Stimulated activated memory B cell treated with anti-CD40 and anti-IgM and Interleukin-4, amounts not matched to agents 10 μg/mL and 1 μg/mL and 100 μg/mL, for 72 hours (primary cell): ENCODE data around the gene BUB1B.
"Not testable (repeated sequence)": the region's sequence is repeated elsewhere in the genome, so short reads cannot be mapped to it uniquely, and the experiment has no call there.

Experiments
- ATAC-seq: fragments of 150-1000 bp; cut with Tn5 transposase; 2 replicates; pipeline ENCODE4 v1.10.0; 2021
- H3K27ac Mint-ChIP-seq: one replicate; pipeline ENCODE4 v1.8.0; 2022; ENCODE audit warnings: mild to moderate bottlenecking, mixed read lengths
- H3K27me3 Mint-ChIP-seq: one replicate; pipeline ENCODE4 v1.8.0; 2022; ENCODE audit warnings: mixed read lengths
- H3K36me3 Mint-ChIP-seq: one replicate; pipeline ENCODE4 v1.8.0; 2022; ENCODE audit warnings: mixed read lengths
- H3K4me1 Mint-ChIP-seq: one replicate; pipeline ENCODE4 v1.8.0; 2022; ENCODE audit warnings: mixed read lengths
- H3K4me3 Mint-ChIP-seq: one replicate; pipeline ENCODE4 v1.8.0; 2022; ENCODE audit warnings: mild to moderate bottlenecking, moderate library complexity, mixed read lengths
- H3K9me3 Mint-ChIP-seq: one replicate; pipeline ENCODE4 v1.8.0; 2022; ENCODE audit warnings: mixed read lengths

Gene BUB1B

DNA sequence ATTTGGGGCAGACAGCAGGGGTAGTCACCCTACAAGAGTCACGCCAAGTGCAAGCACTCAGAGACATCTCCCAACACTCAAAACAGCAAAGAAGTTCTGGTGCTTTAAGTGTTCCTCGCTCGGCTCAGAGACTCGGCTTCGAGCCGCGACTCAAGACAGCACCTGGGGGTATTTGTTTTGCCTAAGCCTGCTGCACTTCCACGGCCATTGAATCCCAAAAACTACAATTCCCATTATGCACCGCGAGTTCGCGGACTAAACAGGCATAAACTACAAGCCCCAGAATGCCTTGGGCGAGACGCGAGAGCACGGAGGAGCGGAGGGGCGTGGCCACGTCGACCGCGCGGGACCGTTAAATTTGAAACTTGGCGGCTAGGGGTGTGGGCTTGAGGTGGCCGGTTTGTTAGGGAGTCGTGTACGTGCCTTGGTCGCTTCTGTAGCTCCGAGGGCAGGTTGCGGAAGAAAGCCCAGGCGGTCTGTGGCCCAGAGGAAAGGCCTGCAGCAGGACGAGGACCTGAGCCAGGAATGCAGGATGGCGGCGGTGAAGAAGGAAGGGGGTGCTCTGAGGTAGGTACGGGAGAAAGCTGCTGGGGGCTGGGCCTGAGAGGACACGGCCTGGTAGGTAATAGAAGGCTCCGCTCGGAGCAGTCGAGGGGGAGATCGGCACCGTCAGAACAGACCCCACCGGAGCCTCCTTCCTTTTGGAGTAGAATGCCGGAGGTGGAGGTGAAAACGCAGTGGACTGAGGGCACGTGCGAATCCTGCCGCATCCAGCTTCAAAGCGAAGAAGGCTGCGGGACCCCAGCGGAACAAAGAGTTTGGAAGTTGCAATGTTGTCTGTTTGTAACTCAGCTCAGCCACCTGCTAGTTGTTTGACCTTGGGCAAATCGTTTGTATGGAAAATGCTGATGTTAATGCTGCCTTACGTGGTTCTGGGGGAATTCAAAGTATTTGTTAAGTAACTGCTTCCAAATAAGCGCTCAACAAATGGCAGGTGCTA lies at the start of gene BUB1B:
BUB1B (plus strand) TSS at position 381 of the 1,000 bp plus-strand sequence; CDS start at position 533, 152 bp downstream.
- H3K4me1 Mint-ChIP-seq = peaks cover 6% of the 10 kb centered on the region

GRCh38 chr15:40111888-40112287 lies 49.0 kb upstream of the BUB1B start:
- ATAC-seq = no peak
- H3K4me3 Mint-ChIP-seq = no peak overlapping the region
- H3K27me3 Mint-ChIP-seq = no peaks in the 10 kb centered on the region
- H3K4me1 Mint-ChIP-seq = peaks cover 51% of the 10 kb centered on the region
- peak overlapping the region; percentile 21 for H3K27ac Mint-ChIP-seq
- H3K36me3 Mint-ChIP-seq = peaks cover 5% of the 10 kb centered on the region
- no peaks in the 10 kb centered on the region for H3K9me3 Mint-ChIP-seq

More for the DNA sequence above, at the start of gene BUB1B:
- Mint-ChIP-seq H3K9me3 (no peaks in the 10 kb centered on the region), H3K4me3 (no peak within 1 kb of the TSS), H3K27ac (no peak within 1 kb of the TSS), H3K36me3 (no peaks in the 10 kb centered on the region), H3K27me3 (no peaks in the 10 kb centered on the region)
- ATAC-seq = peak; percentile 96

DNA sequence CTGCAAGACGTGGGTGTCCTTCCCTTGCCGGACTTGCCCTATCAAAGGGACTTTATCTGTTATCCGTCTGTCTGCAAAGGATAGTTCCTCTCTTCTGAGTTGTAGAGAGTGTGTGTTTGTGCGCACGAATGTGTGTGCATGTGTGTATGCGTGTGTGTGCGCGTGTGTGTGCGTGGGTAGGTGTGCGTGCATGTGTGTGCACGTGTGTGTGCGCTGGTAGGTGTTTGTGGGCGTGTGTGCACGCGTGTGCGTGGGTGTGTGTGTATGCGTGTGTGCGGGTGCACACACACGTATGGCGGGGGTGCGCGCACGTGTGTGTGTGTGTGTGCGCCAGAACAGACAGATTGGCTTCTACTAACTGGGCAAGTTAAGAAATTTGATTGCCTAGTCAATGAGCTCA lies 48.1 kb upstream of the BUB1B start:
- Mint-ChIP-seq H3K27ac (no peak overlapping the region), H3K4me1 (peaks cover 46% of the 10 kb centered on the region), H3K9me3 (no peaks in the 10 kb centered on the region), H3K36me3 (no peaks in the 10 kb centered on the region), H3K27me3 (no peaks in the 10 kb centered on the region), H3K4me3 (no peak overlapping the region)
- ATAC-seq = no peak

GRCh38 chr15:40114218-40114617 lies 46.7 kb upstream of the BUB1B start:
- ATAC-seq = no peak
- Mint-ChIP-seq H3K27me3 (no peaks in the 10 kb centered on the region), H3K4me1 (peaks cover 42% of the 10 kb centered on the region), H3K9me3 (no peaks in the 10 kb centered on the region), H3K4me3 (no peak overlapping the region), H3K27ac (peak overlapping the region; percentile 59), H3K36me3 (no peaks in the 10 kb centered on the region)

DNA sequence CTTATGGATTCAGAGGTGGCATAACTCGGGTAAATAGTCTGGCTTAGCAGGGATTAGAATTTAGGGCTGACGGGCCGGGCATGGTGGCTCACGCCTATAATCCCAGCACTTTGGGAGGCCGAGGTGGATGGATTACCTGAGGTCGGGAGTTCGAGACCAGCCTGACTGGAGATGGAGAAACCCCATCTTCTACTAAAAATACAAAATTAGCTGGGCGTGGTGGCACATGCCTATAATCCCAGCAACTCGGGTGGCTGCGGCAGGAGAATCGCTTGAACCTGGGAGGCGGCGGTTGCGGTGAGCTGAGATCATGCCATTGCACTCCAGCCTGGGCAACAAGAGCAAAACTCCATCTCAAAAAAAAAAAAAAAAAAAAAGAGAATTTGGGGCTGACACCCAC lies 45.8 kb upstream of the BUB1B start:
- not testable (repeated sequence) for H3K4me3 Mint-ChIP-seq, H3K27me3 Mint-ChIP-seq, H3K36me3 Mint-ChIP-seq, H3K9me3 Mint-ChIP-seq, ATAC-seq
- peak overlapping the region; percentile 59 for H3K27ac Mint-ChIP-seq
- peaks cover 37% of the 10 kb centered on the region for H3K4me1 Mint-ChIP-seq

DNA sequence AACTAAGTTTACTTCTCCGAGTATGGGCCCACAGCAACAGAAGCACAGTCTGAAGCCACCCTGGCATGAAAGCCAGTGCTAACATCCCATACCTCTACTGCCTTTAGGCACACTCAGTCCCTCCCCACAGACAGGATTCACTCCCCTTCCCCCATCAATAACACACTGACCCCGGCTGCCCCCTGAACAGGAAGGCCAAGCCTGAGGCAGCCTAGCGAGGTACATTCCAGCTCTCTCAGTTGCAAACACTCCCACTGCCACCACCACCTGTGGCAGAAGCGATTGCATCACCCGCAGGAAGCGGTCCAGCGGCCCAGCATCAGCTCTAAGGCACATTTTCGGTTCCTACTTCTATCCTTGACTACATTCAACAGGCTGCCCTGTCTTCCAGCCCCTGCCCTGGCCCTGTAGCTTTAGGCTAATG lies 45.2 kb upstream of the BUB1B start:
- no peak overlapping the region for H3K4me3 Mint-ChIP-seq
- H3K27ac Mint-ChIP-seq = peak overlapping the region; percentile 59
- H3K9me3 Mint-ChIP-seq = no peaks in the 10 kb centered on the region
- peaks cover 37% of the 10 kb centered on the region for H3K4me1 Mint-ChIP-seq
- H3K36me3 Mint-ChIP-seq = no peaks in the 10 kb centered on the region
- H3K27me3 Mint-ChIP-seq = no peaks in the 10 kb centered on the region
- ATAC-seq = peak; percentile 97

DNA sequence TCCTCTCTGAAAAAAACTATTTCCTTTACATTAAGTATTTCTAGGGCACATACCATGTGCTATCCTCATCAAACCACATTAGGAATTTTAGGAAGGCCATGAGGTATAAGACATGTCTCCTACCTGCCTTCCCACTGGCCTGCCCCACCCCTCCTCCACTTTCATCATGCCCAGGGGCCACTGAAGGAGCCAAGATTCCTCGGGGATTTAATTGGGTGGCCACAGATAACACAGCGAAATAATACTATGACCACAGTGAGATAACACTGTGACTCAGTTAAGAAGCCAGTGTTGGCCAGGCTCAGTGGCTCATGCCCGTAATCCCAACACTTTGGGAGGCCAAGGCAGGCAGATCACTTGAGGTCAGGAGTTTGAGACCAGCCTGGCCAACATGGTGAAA lies 42.4 kb upstream of the BUB1B start:
- no peak for ATAC-seq
- Mint-ChIP-seq H3K27ac (no peak overlapping the region), H3K9me3 (no peaks in the 10 kb centered on the region), H3K4me1 (peaks cover 27% of the 10 kb centered on the region), H3K36me3 (no peaks in the 10 kb centered on the region), H3K4me3 (no peak overlapping the region), H3K27me3 (no peaks in the 10 kb centered on the region)

DNA sequence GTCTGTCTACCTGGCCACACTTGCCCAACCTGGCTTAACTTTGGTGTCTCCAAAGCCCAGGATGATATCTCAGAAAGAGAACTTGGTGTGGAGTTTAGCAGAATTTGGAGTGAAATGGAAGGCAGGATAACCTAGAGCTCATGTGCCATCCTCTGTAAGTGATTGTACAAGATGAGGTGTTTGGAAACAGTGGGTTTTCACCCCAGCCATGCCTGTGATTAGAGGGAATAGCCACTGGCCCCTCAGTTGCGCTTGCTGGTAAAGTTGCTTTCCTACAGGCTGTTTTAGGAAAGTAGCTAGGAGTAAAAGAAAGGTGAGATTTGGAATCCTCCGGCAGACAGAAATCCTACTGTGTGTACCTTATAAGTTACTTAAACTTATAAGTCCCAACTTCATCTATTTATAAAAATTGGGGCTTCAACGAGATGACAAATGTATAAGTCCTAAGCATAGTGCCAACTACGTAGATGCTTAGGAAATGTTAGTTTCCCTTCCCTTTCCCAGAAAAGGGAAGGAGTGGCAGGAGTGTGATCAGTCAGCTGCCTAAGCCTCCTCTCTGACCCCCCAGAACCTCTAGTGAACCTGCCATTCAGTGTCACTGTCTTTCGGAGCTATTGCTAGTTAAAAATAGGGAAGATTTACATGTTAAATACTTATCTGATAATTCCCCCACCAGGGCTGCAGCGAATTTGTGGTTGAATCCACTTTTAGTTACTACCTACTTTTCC lies 38.8 kb upstream of the BUB1B start:
- Mint-ChIP-seq H3K4me3 (no peak overlapping the region), H3K4me1 (no peaks in the 10 kb centered on the region), H3K27ac (no peak overlapping the region), H3K36me3 (no peaks in the 10 kb centered on the region), H3K27me3 (no peaks in the 10 kb centered on the region), H3K9me3 (no peaks in the 10 kb centered on the region)
- ATAC-seq = no peak

- not testable (repeated sequence) for H3K4me3 Mint-ChIP-seq, ATAC-seq, H3K9me3 Mint-ChIP-seq, H3K36me3 Mint-ChIP-seq, H3K27ac Mint-ChIP-seq, H3K4me1 Mint-ChIP-seq, H3K27me3 Mint-ChIP-seq
Measured at GRCh38 chr15:40122989-40123388, 37.9 kb upstream of the BUB1B start.

DNA sequence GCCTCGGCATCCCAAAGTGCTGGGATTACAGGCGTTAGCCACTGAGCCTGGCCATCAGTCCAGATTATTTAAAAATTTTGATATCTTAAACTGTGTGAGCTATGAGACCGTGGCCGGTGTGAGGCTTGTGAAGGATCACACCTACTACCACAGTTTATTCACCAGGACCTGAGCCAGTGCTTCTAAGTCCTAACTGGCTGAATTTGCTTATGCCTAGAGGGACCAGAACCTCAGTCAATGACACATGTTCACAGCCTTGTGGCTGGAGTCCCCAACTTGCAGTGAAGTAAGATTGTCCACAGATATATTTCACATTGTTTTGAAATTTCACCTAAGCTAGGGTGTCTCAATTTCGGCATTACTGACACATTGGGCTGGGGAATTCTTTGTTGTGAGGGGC lies 37.0 kb upstream of the BUB1B start:
- not testable (repeated sequence) for H3K27ac Mint-ChIP-seq, H3K36me3 Mint-ChIP-seq, H3K9me3 Mint-ChIP-seq, H3K27me3 Mint-ChIP-seq, ATAC-seq, H3K4me1 Mint-ChIP-seq, H3K4me3 Mint-ChIP-seq

DNA sequence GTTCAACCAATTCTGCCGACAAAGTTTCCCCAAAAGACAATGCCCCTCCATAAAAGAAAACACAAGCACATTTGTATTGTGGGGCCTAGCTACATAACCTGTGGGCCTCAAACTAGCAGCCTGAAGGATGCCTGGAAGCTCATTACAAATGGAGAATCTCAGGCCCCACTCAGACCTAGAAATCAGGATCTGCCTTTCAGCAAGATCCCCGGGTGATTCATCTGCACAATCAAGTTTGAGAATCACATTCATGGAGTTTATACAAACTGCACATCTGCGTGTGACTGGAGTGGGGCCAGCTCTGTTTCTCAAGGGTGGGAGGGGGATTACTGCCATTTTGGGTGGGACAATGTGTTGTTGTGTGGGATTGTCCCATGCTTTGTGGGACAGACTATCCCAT lies 36.5 kb upstream of the BUB1B start:
- H3K9me3 Mint-ChIP-seq, H3K4me3 Mint-ChIP-seq, H3K4me1 Mint-ChIP-seq, H3K27me3 Mint-ChIP-seq, H3K36me3 Mint-ChIP-seq, H3K27ac Mint-ChIP-seq, ATAC-seq: not testable (repeated sequence)

- H3K27me3 Mint-ChIP-seq = not testable (repeated sequence)
Measured at GRCh38 chr15:40124807-40125285, 36.0 kb upstream of the BUB1B start.

DNA sequence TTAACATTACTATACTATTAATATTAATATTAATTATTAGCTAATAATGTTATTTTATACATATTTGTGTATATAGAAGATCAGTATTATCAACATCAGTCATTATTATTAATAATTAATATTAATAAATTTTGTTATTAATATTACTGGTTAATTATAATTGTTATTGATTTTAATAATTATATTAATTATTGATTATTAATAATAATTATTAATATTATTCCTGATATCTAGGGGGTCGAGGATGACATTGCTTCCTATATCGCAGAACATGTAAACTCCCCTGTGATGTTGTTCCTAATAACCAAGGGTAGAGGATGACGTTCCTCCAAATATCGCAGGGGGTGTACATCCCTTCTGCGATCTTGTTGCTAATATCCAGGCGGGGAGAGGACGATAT lies 34.9 kb upstream of the BUB1B start:
- no peak overlapping the region for H3K4me3 Mint-ChIP-seq
- ATAC-seq = no peak
- no peaks in the 10 kb centered on the region for H3K36me3 Mint-ChIP-seq
- H3K9me3 Mint-ChIP-seq = no peaks in the 10 kb centered on the region
- no peaks in the 10 kb centered on the region for H3K4me1 Mint-ChIP-seq
- H3K27ac Mint-ChIP-seq = no peak overlapping the region
- H3K27me3 Mint-ChIP-seq = no peaks in the 10 kb centered on the region

More at GRCh38 chr15:40124807-40125285, 36.0 kb upstream of the BUB1B start:
- H3K36me3 Mint-ChIP-seq, ATAC-seq, H3K9me3 Mint-ChIP-seq, H3K4me3 Mint-ChIP-seq, H3K27ac Mint-ChIP-seq, H3K4me1 Mint-ChIP-seq: not testable (repeated sequence)

DNA sequence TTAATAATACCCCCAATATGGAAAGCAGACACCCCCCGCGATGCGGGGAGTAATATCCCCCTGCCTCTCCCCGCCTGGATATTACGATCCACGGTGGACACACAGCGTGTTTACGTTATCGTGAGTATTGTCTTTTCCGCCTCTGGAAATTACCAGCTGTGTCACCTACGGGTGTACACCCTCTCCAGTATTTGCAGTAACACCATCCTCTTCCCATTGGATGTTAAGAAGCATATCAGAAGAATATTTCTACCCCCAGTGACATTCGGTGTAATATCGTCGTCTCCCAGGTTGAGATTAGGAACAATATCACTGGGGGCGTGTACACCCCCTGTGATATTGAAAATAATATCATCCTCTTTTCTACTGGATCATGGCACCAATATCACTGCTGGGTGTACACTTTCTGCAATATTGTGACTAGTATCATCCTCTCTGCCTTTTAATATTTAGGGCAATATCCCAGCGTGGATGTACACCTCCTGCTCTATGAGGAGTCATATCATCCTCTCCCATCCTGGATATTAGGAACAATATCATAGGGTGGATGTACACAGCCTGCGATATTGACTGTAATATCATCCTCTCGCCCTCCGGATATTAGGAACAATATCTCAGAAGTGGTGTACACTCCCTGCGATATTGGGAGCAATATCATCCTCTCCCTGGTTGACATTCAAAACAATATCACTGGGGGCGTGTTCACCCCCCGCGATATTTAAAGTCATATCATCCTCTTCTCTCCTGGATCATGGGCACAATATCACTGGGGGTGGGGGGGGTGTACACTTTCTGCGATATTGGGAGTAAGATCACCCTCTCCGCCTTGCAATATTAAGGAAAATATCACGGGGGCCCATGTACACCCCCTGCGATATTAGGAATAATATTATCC lies 31.9 kb upstream of the BUB1B start:
- Mint-ChIP-seq H3K27me3 (no peaks in the 10 kb centered on the region), H3K9me3 (no peaks in the 10 kb centered on the region), H3K4me1 (no peaks in the 10 kb centered on the region), H3K4me3 (no peak overlapping the region), H3K27ac (no peak overlapping the region), H3K36me3 (no peaks in the 10 kb centered on the region)
- ATAC-seq = no peak

DNA sequence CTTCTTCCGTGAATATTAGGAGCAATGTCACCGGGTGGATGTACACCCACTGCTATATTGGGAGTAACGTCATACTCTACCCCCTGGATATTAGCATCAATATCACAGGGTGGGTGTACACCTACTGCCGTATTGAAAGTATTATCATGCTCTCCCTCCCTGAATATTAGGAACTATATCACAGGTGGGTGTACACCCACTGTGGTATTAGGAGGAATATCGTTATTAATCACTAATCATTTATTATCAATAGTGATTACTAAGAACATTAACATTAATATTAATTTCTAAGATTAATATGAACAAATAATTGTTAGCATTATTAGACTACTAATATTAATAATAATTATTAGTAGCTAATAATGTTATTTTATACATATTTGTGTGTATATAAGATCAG lies 30.8 kb upstream of the BUB1B start:
- Mint-ChIP-seq H3K27ac (no peak overlapping the region), H3K9me3 (no peaks in the 10 kb centered on the region), H3K4me1 (no peaks in the 10 kb centered on the region), H3K27me3 (no peaks in the 10 kb centered on the region), H3K4me3 (no peak overlapping the region), H3K36me3 (no peaks in the 10 kb centered on the region)
- no peak for ATAC-seq
